ENCODE measurements around the gene LRRC53. TPM values are rescaled to one million over a fixed set of nuclear protein-coding genes. Genes with fewer than 3 reads are reported as not detected.

LRRC53 gene, protein sequence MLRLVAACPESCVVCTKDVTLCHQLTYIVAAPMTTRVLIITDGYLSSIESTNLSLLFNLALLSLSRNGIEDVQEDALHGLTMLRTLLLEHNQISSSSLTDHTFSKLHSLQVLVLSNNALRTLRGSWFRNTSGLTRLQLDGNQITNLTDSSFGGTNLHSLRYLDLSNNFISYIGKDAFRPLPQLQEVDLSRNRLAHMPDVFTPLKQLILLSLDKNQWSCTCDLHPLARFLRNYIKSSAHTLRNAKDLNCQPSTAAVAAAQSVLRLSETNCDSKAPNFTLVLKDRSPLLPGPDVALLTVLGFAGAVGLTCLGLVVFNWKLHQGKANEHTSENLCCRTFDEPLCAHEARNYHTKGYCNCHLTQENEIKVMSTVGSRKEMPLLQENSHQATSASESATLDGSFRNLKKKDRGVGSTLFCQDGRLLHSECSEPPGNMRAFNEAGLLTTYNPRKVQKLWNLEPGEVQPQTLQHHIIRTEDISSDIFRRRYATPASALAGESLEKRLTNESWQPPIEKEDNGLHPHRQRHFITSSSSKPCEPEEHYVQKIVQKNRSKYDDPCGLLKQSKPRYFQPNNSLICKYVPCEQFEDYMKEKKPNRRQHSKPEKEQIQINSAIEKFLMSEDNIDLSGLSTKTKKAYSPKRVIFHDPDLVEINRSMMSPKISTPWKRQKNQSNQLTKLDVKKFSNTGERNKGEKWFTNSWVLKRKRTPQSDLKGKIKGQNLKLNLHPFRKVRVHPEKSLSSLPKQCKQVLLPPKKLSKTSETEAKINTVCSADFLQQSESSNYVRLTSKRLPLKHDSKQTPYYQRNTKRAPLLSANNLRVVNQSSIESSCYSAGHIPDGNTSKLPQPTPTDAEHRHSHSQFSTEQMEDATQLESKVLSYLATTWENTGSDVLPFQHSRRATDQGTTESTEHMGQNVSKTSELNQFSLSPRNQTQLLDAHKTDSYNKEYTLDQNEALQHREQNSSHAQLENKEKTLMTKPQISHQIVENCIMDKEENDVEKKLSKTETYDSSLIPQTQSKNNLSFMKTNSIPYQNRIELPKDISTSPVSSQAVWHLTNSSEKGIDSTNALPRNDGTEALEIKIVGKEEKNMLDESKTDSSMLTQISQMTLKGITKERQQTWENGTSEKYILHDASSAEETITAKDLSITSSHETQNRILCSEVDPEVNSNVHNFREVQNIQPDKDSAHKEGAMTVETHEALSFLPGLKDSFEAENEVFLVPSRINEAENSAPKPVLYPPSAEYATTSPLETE
- polyA plus RNA-seq, result 0.25 TPM
- long read RNA-seq, donor 1, result 0 reads
- long read RNA-seq, donor 2, result 0 reads
- long read RNA-seq, donor 3, result 0 reads
- long read RNA-seq, donor 4, result 0 reads
- long read RNA-seq, donor 5, result 0 reads
- long read RNA-seq, donor 6, result 0 reads
- long read RNA-seq, donor 7, result 0 reads
- long read RNA-seq, donor 8, result 0 reads
- long read RNA-seq, donor 9, result 0 reads
- long read RNA-seq, donor 10, result 0 reads
- long read RNA-seq, donor 11, result 0 reads

DNA sequence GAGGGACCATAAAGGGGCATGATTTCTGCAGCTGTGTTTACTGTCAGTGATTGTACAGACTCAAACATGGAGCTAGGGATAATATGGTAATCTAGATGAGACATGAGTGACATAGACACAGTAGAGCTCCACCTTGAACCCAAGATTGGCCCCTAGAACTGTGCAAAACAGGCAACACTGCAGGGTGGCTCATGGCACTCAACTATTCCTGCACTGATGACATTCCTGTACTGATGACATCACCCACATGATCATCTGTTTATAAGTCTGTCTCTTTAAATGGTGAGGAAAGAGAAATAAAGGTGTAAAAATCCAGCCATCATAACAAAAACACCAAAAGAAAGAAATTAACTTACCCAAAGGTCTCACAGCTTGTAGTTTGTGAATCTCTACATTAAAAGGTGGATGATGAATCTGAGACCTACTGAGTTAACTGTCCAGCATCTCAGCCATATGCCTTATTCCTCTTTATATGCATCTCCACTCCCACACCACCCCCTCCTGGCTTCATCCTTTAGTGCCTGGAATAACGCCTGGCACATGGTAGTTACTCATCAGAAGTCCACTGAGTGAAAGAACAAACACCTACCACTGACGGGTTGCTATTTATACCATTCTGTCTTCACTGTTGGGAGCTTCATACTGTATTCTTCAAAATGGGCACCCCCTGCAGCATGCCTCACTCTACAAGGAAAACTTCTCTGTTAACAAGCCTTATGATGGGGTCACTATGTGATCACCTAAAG, at the start of gene LRRC53:
LRRC53 (minus strand) TSS at position 442 of the 746 bp plus-strand sequence. CDS start 29,262 bp downstream, outside the sequence.
- Histone ChIP-seq H3K27ac (ENCODE audit: low read length) (no peak within 1 kb of the TSS), H3K36me3 (ENCODE audit: control insufficient read depth, insufficient read depth, low read length) (no peaks in the 10 kb centered on the region), H3K9me3 (ENCODE audit: control insufficient read depth, low read depth, low read length) (no peaks in the 10 kb centered on the region), H3K27me3 (ENCODE audit: control insufficient read depth, insufficient read depth, low read length) (no peaks in the 10 kb centered on the region), H3K4me1 (ENCODE audit: control insufficient read depth, insufficient read depth, low read length) (no peaks in the 10 kb centered on the region), H3K4me3 (ENCODE audit: low read length) (no peak within 1 kb of the TSS)
- no peak for DNase-seq
- WGBS (ENCODE audit: insufficient coverage, low lambda C conversion rate), result no CpG with 5 or more reads among the region's 2 CpGs

- no peak overlapping the region for H3K27ac ChIP-seq (ENCODE audit: low read length)
- DNase-seq, result no peak
- 80% methylated on average over 1 of the region's 2 CpGs for WGBS (ENCODE audit: insufficient coverage, low lambda C conversion rate)
- no peaks in the 10 kb centered on the region for H3K4me1 ChIP-seq (ENCODE audit: control insufficient read depth, insufficient read depth, low read length)
- H3K9me3 ChIP-seq (ENCODE audit: control insufficient read depth, low read depth, low read length), result no peaks in the 10 kb centered on the region
- H3K36me3 ChIP-seq (ENCODE audit: control insufficient read depth, insufficient read depth, low read length), result no peaks in the 10 kb centered on the region
- H3K27me3 ChIP-seq (ENCODE audit: control insufficient read depth, insufficient read depth, low read length), result no peaks in the 10 kb centered on the region
- no peak overlapping the region for H3K4me3 ChIP-seq (ENCODE audit: low read length)
Measured at GRCh38 chr1:74549932-74550331, 37.5 kb upstream of the LRRC53 start.

- H3K4me3 ChIP-seq (ENCODE audit: low read length), result no peak overlapping the region
- no peak overlapping the region for H3K27ac ChIP-seq (ENCODE audit: low read length)
- DNase-seq, result no peak
- no peaks in the 10 kb centered on the region for H3K36me3 ChIP-seq (ENCODE audit: control insufficient read depth, insufficient read depth, low read length)
- no peaks in the 10 kb centered on the region for H3K9me3 ChIP-seq (ENCODE audit: control insufficient read depth, low read depth, low read length)
- WGBS (ENCODE audit: insufficient coverage, low lambda C conversion rate), result 68% methylated on average over 2 of the region's 4 CpGs
- no peaks in the 10 kb centered on the region for H3K4me1 ChIP-seq (ENCODE audit: control insufficient read depth, insufficient read depth, low read length)
- H3K27me3 ChIP-seq (ENCODE audit: control insufficient read depth, insufficient read depth, low read length), result no peaks in the 10 kb centered on the region
Measured at GRCh38 chr1:74548961-74549750, 36.7 kb upstream of the LRRC53 start.

- Histone ChIP-seq H3K36me3 (ENCODE audit: control insufficient read depth, insufficient read depth, low read length) (no peaks in the 10 kb centered on the region), H3K27me3 (ENCODE audit: control insufficient read depth, insufficient read depth, low read length) (no peaks in the 10 kb centered on the region), H3K9me3 (ENCODE audit: control insufficient read depth, low read depth, low read length) (no peaks in the 10 kb centered on the region), H3K27ac (ENCODE audit: low read length) (no peak overlapping the region), H3K4me1 (ENCODE audit: control insufficient read depth, insufficient read depth, low read length) (no peaks in the 10 kb centered on the region), H3K4me3 (ENCODE audit: low read length) (no peak overlapping the region)
- WGBS (ENCODE audit: insufficient coverage, low lambda C conversion rate), result no CpG with 5 or more reads among the region's 2 CpGs
- no peak for DNase-seq
Measured at GRCh38 chr1:74545821-74546220, 33.4 kb upstream of the LRRC53 start.

DNA sequence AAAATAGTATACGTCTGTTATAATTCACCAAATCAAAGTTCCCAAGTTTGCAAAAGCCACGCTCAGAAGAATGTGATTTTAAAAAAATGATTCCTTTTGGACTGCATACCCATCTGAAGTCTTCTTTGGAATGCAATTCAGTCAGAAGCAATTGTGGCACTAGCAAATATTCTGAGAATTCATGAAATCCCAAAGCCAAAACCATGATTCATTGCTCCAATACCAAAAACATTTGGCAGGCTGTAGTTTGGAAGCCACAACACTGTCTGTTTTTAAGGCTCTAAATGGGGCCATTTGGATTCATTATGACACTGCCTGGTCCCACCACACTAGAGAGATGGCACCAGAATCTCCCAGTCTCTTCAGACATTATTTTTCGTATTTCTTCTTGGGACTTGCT, 21.8 kb upstream of the LRRC53 start:
- Histone ChIP-seq H3K4me1 (ENCODE audit: control insufficient read depth, insufficient read depth, low read length) (no peaks in the 10 kb centered on the region), H3K9me3 (ENCODE audit: control insufficient read depth, low read depth, low read length) (no peaks in the 10 kb centered on the region), H3K36me3 (ENCODE audit: control insufficient read depth, insufficient read depth, low read length) (no peaks in the 10 kb centered on the region), H3K4me3 (ENCODE audit: low read length) (no peak overlapping the region), H3K27me3 (ENCODE audit: control insufficient read depth, insufficient read depth, low read length) (no peaks in the 10 kb centered on the region), H3K27ac (ENCODE audit: low read length) (no peak overlapping the region)
- WGBS (ENCODE audit: insufficient coverage, low lambda C conversion rate), result 100% methylated on average over 2 of the region's 3 CpGs
- DNase-seq, result no peak

DNA sequence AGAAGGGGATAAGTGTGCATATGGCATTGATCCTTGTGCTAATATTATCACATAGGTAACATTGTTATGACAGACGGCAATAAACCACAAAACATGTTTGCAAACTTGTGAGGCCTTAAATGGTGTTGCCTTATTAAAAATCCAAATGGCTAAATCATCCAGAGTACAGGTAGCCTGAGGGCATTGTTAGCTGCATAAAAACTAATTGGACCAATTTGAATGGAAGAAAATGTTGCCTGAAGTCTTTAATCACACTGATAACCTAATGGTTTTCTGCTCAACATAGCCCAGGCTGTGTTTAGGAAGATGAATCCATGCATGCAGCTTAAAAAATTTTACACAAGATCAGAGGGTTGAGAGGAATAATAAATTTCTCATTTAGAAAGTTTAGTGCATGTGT, 19.4 kb upstream of the LRRC53 start:
- H3K9me3 ChIP-seq (ENCODE audit: control insufficient read depth, low read depth, low read length), result no peaks in the 10 kb centered on the region
- no peak overlapping the region for H3K4me3 ChIP-seq (ENCODE audit: low read length)
- no peaks in the 10 kb centered on the region for H3K27me3 ChIP-seq (ENCODE audit: control insufficient read depth, insufficient read depth, low read length)
- DNase-seq, result no peak
- no peaks in the 10 kb centered on the region for H3K36me3 ChIP-seq (ENCODE audit: control insufficient read depth, insufficient read depth, low read length)
- no peaks in the 10 kb centered on the region for H3K4me1 ChIP-seq (ENCODE audit: control insufficient read depth, insufficient read depth, low read length)
- WGBS (ENCODE audit: insufficient coverage, low lambda C conversion rate), result no CpG with 5 or more reads among the region's 1 CpG
- H3K27ac ChIP-seq (ENCODE audit: low read length), result no peak overlapping the region

DNA sequence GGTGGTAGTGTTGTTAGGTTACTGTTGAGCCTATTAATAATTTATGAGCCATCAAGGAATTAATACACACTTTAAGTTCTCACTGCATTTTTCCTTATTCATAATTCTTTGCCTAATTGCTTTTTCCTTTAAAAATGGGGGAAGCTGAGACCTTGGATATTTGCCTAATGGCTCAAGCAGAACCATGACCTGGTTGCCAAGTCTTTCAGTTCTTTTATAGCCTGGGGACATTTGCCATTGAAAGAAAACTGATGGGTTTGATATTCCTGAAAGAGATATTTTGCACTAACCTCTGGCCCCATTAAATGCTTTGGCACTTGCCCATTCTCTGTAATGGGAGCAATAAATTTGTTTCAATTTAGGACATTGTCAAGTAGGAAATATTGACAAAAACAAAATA, 18.5 kb upstream of the LRRC53 start:
- H3K4me3 ChIP-seq (ENCODE audit: low read length), result no peak overlapping the region
- DNase-seq, result no peak
- no peaks in the 10 kb centered on the region for H3K4me1 ChIP-seq (ENCODE audit: control insufficient read depth, insufficient read depth, low read length)
- no peaks in the 10 kb centered on the region for H3K27me3 ChIP-seq (ENCODE audit: control insufficient read depth, insufficient read depth, low read length)
- no peaks in the 10 kb centered on the region for H3K36me3 ChIP-seq (ENCODE audit: control insufficient read depth, insufficient read depth, low read length)
- no peaks in the 10 kb centered on the region for H3K9me3 ChIP-seq (ENCODE audit: control insufficient read depth, low read depth, low read length)
- H3K27ac ChIP-seq (ENCODE audit: low read length), result no peak overlapping the region

DNA sequence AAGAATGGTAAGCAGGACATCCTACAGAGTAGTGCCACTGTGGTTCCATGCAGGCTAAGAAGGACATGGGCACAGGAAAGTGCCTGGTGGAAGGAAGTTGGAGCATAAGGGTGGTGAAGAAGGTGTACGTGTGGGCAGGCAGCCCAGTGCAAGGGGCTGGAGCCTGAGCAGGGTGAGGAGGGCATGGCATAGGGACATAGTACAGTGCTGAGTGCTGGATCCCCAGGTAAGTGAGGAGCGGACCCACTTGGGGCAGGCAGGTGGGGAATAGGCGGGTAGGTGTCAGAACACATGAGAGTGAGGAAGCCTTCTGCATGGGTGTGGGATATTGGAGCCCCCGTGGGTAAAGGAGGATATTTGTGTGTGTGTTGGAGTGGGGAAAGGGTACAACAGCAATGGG, 15.7 kb upstream of the LRRC53 start:
- Histone ChIP-seq H3K4me3 (ENCODE audit: low read length) (no peak overlapping the region), H3K36me3 (ENCODE audit: control insufficient read depth, insufficient read depth, low read length) (no peaks in the 10 kb centered on the region), H3K27me3 (ENCODE audit: control insufficient read depth, insufficient read depth, low read length) (no peaks in the 10 kb centered on the region), H3K9me3 (ENCODE audit: control insufficient read depth, low read depth, low read length) (no peaks in the 10 kb centered on the region), H3K4me1 (ENCODE audit: control insufficient read depth, insufficient read depth, low read length) (no peaks in the 10 kb centered on the region), H3K27ac (ENCODE audit: low read length) (no peak overlapping the region)
- WGBS (ENCODE audit: insufficient coverage, low lambda C conversion rate), result no CpG with 5 or more reads among the region's 4 CpGs
- DNase-seq, result no peak

- Histone ChIP-seq H3K4me1 (ENCODE audit: control insufficient read depth, insufficient read depth, low read length) (no peaks in the 10 kb centered on the region), H3K27me3 (ENCODE audit: control insufficient read depth, insufficient read depth, low read length) (no peaks in the 10 kb centered on the region), H3K4me3 (ENCODE audit: low read length) (no peak overlapping the region), H3K36me3 (ENCODE audit: control insufficient read depth, insufficient read depth, low read length) (no peaks in the 10 kb centered on the region), H3K27ac (ENCODE audit: low read length) (no peak overlapping the region), H3K9me3 (ENCODE audit: control insufficient read depth, low read depth, low read length) (no peaks in the 10 kb centered on the region)
- no peak for DNase-seq
- WGBS (ENCODE audit: insufficient coverage, low lambda C conversion rate), result no CpG with 5 or more reads among the region's 2 CpGs
Measured at GRCh38 chr1:74526708-74527107, 14.3 kb upstream of the LRRC53 start.
